H1 (cell line): Measurements from ENCODE around the gene PDE8A. TPM values are rescaled to one million over a fixed set of nuclear protein-coding genes. Genes with fewer than 3 reads are reported as not detected.

Source experiments
- CREB1 ChIP-seq: IDR thresholded peaks from 2 replicates; pipeline ENCODE4 v1.6.1; 2012; ENCODE audit warnings: inconsistent platforms
- CTCF ChIP-seq, 3 experiments: IDR thresholded peaks; 1 replicate in 2 of 3; 2 replicates in 1 of 3; pipeline versions ENCODE4 v1.5.1 to v1.6.1; 2011; ENCODE audit warnings: low read length in 3 of 3, mild to moderate bottlenecking in 3 of 3, inconsistent platforms in 2 of 3, low read depth in 1 of 3, moderate library complexity in 1 of 3; ENCODE audit not compliant: insufficient read depth in 1 of 3; ENCODE audit errors: control extremely low read depth in 1 of 3
- POLR2A ChIP-seq, 2 experiments: IDR thresholded peaks; 1 replicate in 1 of 2; 2 replicates in 1 of 2; pipeline ENCODE4 v1.6.1; 2011; ENCODE audit warnings: low read depth in 2 of 2, low read length in 2 of 2, mild to moderate bottlenecking in 2 of 2; ENCODE audit errors: control extremely low read depth in 1 of 2
- POU5F1 ChIP-seq: IDR thresholded peaks from 2 replicates; pipeline ENCODE4 v1.6.1; 2011; ENCODE audit warnings: low read depth, mild to moderate bottlenecking, low read length, moderate library complexity
- RAD21 ChIP-seq, 2 experiments: IDR thresholded peaks in 1 of 2; conservative IDR thresholded peaks in 1 of 2; 2 replicates each; pipeline ENCODE4 v1.6.1; 2011; ENCODE audit warnings: low read depth in 2 of 2, low read length in 2 of 2, improper control_type of control experiment in 1 of 2, inconsistent platforms in 1 of 2, mild to moderate bottlenecking in 1 of 2, moderate library complexity in 1 of 2
- YY1 ChIP-seq: IDR thresholded peaks from 2 replicates; pipeline ENCODE4 v1.6.1; 2011; ENCODE audit warnings: low read depth, mild to moderate bottlenecking, low read length
- polyA plus RNA-seq, 7 experiments: library from polyadenylated mRNA; depleted of rRNA in 3 of 7; stranded (reverse) in 5 of 7; unstranded in 2 of 7; fragments of >200 nt in 5 of 7; fragments of 200-250 nt in 2 of 7; gene quantifications; 1 replicate in 5 of 7; 2 replicates in 1 of 7; 4 replicates in 1 of 7; pipeline versions ENCODE4 v1.2.1 to v1.2.3, GENCODE V29; 2011 to 2013; ENCODE audit warnings: missing spikeins in 2 of 7, mixed read lengths in 2 of 7
- total RNA-seq: library from RNA; stranded (reverse); fragmentation: NEBNext Ultra II Directional; extraction: Animal tissue kit (Norgen Biotek cat#: 25700); gene quantifications from 2 replicates; pipeline ENCODE4 v1.2.1, GENCODE V29; 2021

PDE8A gene
- total and polyA plus RNA-seq, 2 of the 8 experiments (the other 6 are each of a cell fraction or from before 2014, with no cell fraction given) = 6.9 to 7.8 TPM

- no peak for TF ChIP-seq YY1
- TF ChIP-seq RAD21 (IDR thresholded peaks at IDR 0.05 in 1 of 2, conservative IDR thresholded peaks at IDR 0.05 in 1 of 2; ENCODE audit: low read depth in 2 of 2, low read length in 2 of 2) = no peak
- TF ChIP-seq CREB1 = no peak
- no peak for TF ChIP-seq CTCF (IDR thresholded peaks at IDR 0.05; ENCODE audit: control extremely low read depth in 1 of 3, insufficient read depth in 1 of 3, low read depth in 1 of 3, low read length in 3 of 3)
- TF ChIP-seq POU5F1 = no peak
- TF ChIP-seq POLR2A (IDR thresholded peaks at IDR 0.05; ENCODE audit: control extremely low read depth in 1 of 2, low read depth in 2 of 2, low read length in 2 of 2) = no peak
Observed at GRCh38 chr15:84961114-84961452, 20.6 kb upstream of the PDE8A start (continued).
